ENCODE results near the gene PLPPR3.
"Not testable (repeated sequence)": the region's sequence is repeated elsewhere in the genome, so short reads cannot be mapped to it uniquely, and the experiment has no call there.

Gene PLPPR3

GRCh38 chr19:854549-854948, 32.8 kb upstream of the PLPPR3 start:
- DNase-seq (ENCODE audit: low read depth, low spot score), result no peak

DNA sequence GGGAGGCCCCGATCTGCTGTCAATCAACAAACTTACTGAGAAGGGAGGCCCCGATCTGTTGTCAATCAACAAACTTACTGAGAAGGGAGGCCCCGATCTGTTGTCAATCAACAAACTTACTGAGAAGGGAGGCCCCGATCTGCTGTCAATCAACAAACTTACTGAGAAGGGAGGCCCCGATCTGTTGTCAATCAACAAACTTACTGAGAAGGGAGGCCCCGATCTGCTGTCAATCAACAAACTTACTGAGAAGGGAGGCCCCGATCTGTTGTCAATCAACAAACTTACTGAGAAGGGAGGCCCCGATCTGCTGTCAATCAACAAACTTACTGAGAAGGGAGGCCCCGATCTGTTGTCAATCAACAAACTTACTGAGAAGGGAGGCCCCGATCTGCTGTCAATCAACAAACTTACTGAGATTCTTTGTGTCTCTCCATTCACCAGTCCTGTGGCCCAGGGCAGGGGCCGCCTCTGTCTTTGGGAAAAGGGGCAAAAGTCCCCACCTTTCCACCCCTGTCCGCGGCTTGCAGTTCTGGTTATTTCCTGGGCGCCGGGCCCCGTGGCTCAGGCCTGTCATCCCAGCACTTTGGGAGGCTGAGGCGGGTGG, 32.0 kb upstream of the PLPPR3 start:
- not testable (repeated sequence) for DNase-seq (ENCODE audit: low read depth, low spot score)

- DNase-seq (ENCODE audit: low read depth, low spot score), result no peak
Observed at GRCh38 chr19:853014-853585, 31.3 kb upstream of the PLPPR3 start.

GRCh38 chr19:852136-853013, 30.6 kb upstream of the PLPPR3 start, which contains the start of gene ELANE:
TSS of gene ELANE (plus strand) at chr19:852303. CDS start at chr19:852329, 26 bp downstream.
- no peak for DNase-seq (ENCODE audit: low read depth, low spot score)

- no peak for DNase-seq (ENCODE audit: low read depth, low spot score)
Observed at GRCh38 chr19:850979-851335, 29.2 kb upstream of the PLPPR3 start.

DNA sequence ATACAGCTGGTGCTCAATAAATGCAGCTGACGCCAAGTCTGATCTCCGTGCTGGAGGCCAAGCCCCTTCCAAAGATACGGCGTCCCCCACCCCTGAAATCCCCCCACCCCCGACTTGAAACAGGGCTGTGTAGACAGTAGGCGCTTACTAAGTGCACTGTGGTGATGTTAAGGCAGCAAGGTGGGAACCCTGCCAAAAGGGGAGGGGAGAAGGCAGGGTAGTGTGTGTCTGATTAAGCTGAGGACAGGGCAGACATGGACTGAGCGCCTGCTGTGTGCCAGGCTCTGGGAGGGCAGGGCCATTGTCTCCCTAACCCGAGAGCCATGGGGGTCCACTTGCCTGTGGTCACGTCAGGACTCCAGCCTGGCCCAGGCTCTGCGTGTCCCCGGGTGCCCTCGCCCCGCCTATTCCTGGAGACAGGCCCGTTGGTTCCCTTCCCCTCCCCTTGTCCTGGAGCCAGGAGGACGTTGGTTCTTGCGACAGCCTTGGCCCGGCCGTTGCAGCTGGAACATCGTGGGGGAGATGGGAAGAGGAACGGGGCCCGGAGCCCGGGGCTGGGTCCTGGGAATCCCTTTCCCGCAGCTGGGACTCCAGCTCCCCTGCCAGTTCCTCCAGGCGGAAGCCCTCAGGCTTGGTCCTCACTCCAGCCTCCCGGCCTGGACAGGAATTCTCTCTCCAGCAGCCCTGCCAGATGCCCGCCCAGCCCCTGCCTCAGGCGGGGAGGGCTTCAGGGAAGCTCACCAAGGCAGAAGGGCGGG, 28.6 kb upstream of the PLPPR3 start:
- DNase-seq (ENCODE audit: low read depth, low spot score), result peak; percentile 87

- DNase-seq (ENCODE audit: low read depth, low spot score), result not testable (repeated sequence)
Observed at GRCh38 chr19:849195-849594, 27.4 kb upstream of the PLPPR3 start.

DNA sequence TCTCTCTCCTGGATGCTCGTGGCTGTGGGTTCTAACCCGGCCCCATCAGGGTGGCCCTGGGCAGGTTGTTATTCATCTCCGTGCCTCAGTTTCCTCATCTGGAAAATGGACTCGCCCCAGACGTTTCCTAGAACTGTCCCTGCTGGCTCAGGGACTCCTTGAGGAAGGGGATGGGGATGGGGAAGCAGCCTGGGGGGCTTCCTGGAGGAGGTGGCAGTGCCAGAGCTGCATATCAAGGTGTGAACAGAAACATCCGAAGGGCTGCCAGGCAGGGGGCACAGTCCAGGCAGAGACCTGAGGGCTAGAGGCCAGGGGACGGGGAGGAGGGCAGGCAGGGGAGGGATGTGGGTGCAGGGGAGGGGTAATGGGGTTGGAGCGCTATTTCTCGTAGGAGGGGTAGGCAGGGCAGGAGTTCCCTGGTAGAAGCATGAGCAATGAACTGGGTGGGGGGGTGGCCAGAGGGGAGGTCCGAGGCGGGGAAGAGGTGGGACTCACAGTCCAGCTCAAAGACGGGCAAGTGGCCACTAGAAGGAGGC, 26.7 kb upstream of the PLPPR3 start:
- DNase-seq (ENCODE audit: low read depth, low spot score), result no peak

DNA sequence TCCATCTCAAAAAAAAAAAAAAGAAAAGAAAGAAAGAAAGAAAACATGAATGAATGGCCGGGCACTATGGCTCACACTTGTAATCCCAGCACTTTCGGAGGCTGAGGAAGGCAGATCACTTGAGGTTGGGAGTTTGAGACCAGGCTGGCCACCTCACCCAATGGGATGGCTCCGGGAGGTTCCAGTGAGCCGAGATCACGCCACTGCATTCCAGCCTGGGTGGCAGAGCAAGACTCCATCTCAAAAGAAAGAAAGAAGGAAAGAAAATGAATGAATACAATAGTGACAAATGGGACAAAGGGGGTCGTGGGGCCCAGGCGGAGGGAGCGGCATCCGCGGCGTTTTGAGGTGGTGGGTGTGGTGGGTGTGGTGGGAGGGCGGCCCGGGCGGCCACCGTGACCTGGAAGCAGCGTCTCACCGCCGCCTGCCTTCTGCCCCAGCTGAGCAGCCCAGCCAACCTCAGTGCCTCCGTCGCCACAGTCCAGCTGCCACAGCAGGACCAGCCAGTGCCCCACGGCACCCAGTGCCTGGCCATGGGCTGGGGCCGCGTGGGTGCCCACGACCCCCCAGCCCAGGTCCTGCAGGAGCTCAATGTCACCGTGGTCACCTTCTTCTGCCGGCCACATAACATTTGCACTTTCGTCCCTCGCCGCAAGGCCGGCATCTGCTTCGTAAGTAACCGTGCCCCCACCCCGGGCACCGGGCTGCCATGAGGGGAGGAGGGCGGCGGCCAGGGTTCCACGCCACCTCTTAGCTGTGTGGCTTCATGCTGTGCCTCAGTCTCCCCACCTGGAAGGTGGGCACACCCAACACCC, 24.2 kb upstream of the PLPPR3 start:
- no peak for DNase-seq (ENCODE audit: low read depth, low spot score)

DNA sequence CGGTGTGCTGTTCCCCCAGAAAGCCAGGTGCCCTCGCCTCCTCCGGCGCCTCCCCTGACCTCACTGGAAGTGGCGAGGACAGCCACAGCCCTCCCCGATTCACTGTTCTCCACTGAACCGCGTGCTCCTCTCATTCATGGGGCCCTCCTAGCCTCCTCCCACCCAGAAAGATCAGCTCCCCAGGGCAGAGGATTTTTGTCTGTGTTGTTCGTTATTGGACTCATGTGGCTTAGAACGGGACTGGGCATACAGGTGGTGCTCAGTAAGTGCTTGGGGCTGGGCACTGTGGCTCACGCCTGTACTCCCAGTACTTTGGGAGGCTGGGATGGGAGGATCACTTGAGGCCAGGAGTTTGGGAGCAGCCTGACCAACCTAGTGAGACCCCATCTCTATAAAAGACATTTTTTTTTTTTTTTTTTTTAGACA, 22.8 kb upstream of the PLPPR3 start:
- DNase-seq (ENCODE audit: low read depth, low spot score), result no peak

- no peak for DNase-seq (ENCODE audit: low read depth, low spot score)
Observed at GRCh38 chr19:843836-844545, 22.2 kb upstream of the PLPPR3 start.

DNA sequence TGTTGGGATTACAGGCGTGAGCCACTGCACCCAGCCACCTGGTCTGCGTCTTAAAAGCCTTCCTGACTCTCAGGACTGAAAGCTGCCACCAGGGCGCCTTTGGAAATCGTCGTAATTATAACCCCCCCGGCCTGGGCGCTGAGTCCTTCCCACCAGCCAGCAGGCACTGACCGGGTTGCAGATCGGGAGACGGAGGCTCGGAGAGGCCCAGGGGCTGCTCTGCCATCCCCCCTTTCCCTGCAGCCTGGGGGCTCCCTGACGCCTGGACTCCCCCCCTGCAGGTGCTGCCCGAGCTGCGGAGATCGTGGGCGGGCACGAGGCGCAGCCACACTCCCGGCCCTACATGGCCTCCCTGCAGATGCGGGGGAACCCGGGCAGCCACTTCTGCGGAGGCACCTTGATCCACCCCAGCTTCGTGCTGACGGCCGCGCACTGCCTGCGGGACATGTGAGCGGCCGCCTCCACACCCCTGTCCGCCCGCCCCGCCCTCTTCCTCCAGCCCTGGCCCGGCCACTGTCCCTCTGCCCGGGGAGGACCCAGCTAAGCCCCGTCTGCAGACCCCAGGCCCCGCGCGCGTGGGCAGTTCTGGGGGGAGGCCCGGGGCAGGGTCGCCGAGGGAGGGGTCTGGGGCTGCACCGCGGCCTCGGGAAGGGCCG, 21.6 kb upstream of the PLPPR3 start:
- DNase-seq (ENCODE audit: low read depth, low spot score), result no peak

DNA sequence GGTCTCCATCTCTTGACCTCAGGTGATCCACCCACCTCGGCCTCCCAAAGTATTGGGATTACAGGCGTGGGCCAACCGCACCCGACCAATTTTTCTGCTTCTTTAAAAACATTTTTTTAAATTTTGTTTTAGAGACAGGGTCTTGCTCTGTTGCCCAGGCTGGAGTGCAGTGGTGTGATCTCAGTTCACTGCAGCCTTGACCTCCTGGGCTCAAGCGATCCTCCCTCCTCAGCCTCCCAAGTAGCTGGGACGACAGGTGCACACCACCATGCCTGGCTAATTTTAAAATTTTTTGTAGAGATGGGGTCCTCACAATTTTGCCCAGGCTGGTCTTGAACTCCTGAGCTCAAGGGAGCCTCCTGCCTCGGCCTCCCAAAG, 21.0 kb upstream of the PLPPR3 start:
- DNase-seq (ENCODE audit: low read depth, low spot score), result not testable (repeated sequence)

GRCh38 chr19:840519-841206, 18.9 kb upstream of the PLPPR3 start, which contains the start of gene PRTN3:
TSS of gene PRTN3 (plus strand) at chr19:840999. CDS start at chr19:841009, 10 bp downstream.
- no peak for DNase-seq (ENCODE audit: low read depth, low spot score)

- DNase-seq (ENCODE audit: low read depth, low spot score), result no peak
Observed at GRCh38 chr19:835210-835810, 13.6 kb upstream of the PLPPR3 start.

GRCh38 chr19:834216-834615, 12.5 kb upstream of the PLPPR3 start:
- no peak for DNase-seq (ENCODE audit: low read depth, low spot score)

DNA sequence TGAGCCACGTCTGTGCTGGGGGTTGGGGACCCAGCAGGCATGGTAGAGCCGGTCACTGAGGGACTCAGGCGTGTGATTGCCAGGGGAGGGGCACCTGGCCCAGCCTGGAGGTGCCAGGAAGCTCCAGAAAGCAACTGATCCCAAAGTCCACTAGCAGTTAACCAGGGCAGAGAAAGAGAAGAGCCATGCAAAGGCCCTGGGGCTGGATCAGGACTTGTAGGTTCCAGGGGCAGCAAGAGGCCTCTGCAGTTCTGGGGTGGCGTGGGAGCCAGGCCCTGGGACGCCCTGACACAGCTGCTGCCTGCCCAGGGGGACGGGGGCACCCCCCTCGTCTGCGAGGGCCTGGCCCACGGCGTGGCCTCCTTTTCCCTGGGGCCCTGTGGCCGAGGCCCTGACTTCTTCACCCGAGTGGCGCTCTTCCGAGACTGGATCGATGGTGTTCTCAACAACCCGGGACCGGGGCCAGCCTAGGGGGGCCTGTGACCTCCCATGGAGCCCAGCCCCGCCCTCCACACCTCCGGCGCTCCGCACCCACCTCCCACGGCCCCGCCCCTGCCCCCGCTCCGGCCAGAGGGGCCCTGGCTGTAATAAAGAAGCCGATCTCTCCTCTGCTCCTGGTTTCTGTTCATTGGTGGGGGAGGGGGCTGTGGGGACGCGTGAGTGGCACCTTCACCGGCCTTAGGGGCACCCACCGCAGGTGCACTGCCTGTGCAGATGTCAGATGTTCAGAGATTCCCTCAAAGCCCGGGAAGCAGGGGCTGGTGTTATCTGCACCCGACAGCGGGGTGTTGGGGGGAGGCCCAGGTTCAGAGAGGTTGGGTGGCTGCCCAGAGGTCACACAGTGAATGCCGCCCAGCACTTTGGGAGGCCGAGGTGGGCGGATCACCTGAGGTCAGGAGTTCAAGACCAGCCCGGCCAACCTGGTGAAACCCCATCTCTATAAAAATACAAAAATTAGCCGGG, 9.9 kb upstream of the PLPPR3 start:
- no peak for DNase-seq (ENCODE audit: low read depth, low spot score)
